Measurements from ENCODE around the gene PIK3AP1.
A peak's percentile ranks its signal among the peaks of the same experiment; 100 is the strongest.

PIK3AP1 gene

GRCh38 chr10:96648297-96648696 is 72.0 kb downstream of the PIK3AP1 start:
- no peak for DNase-seq (ENCODE audit: extremely low read depth in 1 of 2, low read depth in 1 of 2)

- no peak for DNase-seq (ENCODE audit: extremely low read depth in 1 of 2, low read depth in 1 of 2)
Measured at GRCh38 chr10:96647466-96647865, 72.8 kb downstream of the PIK3AP1 start.

GRCh38 chr10:96646751-96647166 is 73.6 kb downstream of the PIK3AP1 start:
- no peak for DNase-seq (ENCODE audit: extremely low read depth in 1 of 2, low read depth in 1 of 2)

GRCh38 chr10:96646301-96646700 is 74.0 kb downstream of the PIK3AP1 start:
- no peak for DNase-seq (ENCODE audit: extremely low read depth in 1 of 2, low read depth in 1 of 2)

GRCh38 chr10:96645191-96645721 is 75.1 kb downstream of the PIK3AP1 start:
- DNase-seq (ENCODE audit: extremely low read depth in 1 of 2, low read depth in 1 of 2) = no peak

GRCh38 chr10:96643920-96644319 is 76.4 kb downstream of the PIK3AP1 start:
- no peak for DNase-seq (ENCODE audit: extremely low read depth in 1 of 2, low read depth in 1 of 2)

- peak; percentile 37 to 63 for DNase-seq (ENCODE audit: extremely low read depth in 1 of 2, low read depth in 1 of 2)
Measured at GRCh38 chr10:96642973-96643372, 77.3 kb downstream of the PIK3AP1 start.

GRCh38 chr10:96642530-96642929 is 77.8 kb downstream of the PIK3AP1 start:
- no peak for DNase-seq (ENCODE audit: extremely low read depth in 1 of 2, low read depth in 1 of 2)

- no peak for DNase-seq (ENCODE audit: extremely low read depth in 1 of 2, low read depth in 1 of 2)
Measured at GRCh38 chr10:96641396-96642295, 78.7 kb downstream of the PIK3AP1 start.

- no peak for DNase-seq (ENCODE audit: extremely low read depth in 1 of 2, low read depth in 1 of 2)
Measured at GRCh38 chr10:96639899-96640298, 80.4 kb downstream of the PIK3AP1 start.

- DNase-seq (ENCODE audit: extremely low read depth in 1 of 2, low read depth in 1 of 2) = no peak
Measured at GRCh38 chr10:96638696-96639095, 81.6 kb downstream of the PIK3AP1 start.

GRCh38 chr10:96638120-96638519 is 82.2 kb downstream of the PIK3AP1 start:
- DNase-seq (ENCODE audit: extremely low read depth in 1 of 2, low read depth in 1 of 2) = no peak

GRCh38 chr10:96637709-96638108 is 82.6 kb downstream of the PIK3AP1 start:
- no peak for DNase-seq (ENCODE audit: extremely low read depth in 1 of 2, low read depth in 1 of 2)

- no peak for DNase-seq (ENCODE audit: extremely low read depth in 1 of 2, low read depth in 1 of 2)
Measured at GRCh38 chr10:96636551-96636950, 83.8 kb downstream of the PIK3AP1 start.

GRCh38 chr10:96632974-96633710 is 87.2 kb downstream of the PIK3AP1 start:
- no peak for DNase-seq (ENCODE audit: extremely low read depth in 1 of 2, low read depth in 1 of 2)

- DNase-seq (ENCODE audit: extremely low read depth in 1 of 2, low read depth in 1 of 2) = no peak
Measured at GRCh38 chr10:96627292-96627691, 93.0 kb downstream of the PIK3AP1 start.

- no peak for DNase-seq (ENCODE audit: extremely low read depth in 1 of 2, low read depth in 1 of 2)
Measured at GRCh38 chr10:96626795-96627194, 93.5 kb downstream of the PIK3AP1 start.

GRCh38 chr10:96625173-96625572 is 95.1 kb downstream of the PIK3AP1 start:
- no peak for DNase-seq (ENCODE audit: extremely low read depth in 1 of 2, low read depth in 1 of 2)

- no peak for DNase-seq (ENCODE audit: extremely low read depth in 1 of 2, low read depth in 1 of 2)
Measured at GRCh38 chr10:96622013-96622787, 98.1 kb downstream of the PIK3AP1 start.

GRCh38 chr10:96619796-96620773 is 100.2 kb downstream of the PIK3AP1 start:
- no peak for DNase-seq (ENCODE audit: extremely low read depth in 1 of 2, low read depth in 1 of 2)
